Measurements from ENCODE around the gene ECI2.

GRCh38 chr6:4093288-4093687, 42.1 kb downstream of the ECI2 start:
- TF ChIP-seq CTCF (IDR thresholded peaks at IDR 0.05) (no peak), POLR2A (IDR thresholded peaks at IDR 0.05) (no peak)
